Fibroblast of lung (primary cell): ENCODE results near the gene TTC24.

Experiments used
- CTCF ChIP-seq, 2 donors: IDR thresholded peaks in 1 of 2; conservative IDR thresholded peaks in 1 of 2; 1 replicate in 1 of 2; 2 replicates in 1 of 2; pipeline ENCODE4 v1.5.1; 2011 to 2012; ENCODE audit warnings: low read length in 2 of 2, control low read depth in 1 of 2, inconsistent platforms in 1 of 2, low read depth in 1 of 2, mild to moderate bottlenecking in 1 of 2
- EZH2 ChIP-seq: IDR thresholded peaks from 2 replicates; pipeline ENCODE4 v1.5.1; 2012; ENCODE audit warnings: low read length, control low read depth, mild to moderate bottlenecking; ENCODE audit errors: missing control alignments

DNA sequence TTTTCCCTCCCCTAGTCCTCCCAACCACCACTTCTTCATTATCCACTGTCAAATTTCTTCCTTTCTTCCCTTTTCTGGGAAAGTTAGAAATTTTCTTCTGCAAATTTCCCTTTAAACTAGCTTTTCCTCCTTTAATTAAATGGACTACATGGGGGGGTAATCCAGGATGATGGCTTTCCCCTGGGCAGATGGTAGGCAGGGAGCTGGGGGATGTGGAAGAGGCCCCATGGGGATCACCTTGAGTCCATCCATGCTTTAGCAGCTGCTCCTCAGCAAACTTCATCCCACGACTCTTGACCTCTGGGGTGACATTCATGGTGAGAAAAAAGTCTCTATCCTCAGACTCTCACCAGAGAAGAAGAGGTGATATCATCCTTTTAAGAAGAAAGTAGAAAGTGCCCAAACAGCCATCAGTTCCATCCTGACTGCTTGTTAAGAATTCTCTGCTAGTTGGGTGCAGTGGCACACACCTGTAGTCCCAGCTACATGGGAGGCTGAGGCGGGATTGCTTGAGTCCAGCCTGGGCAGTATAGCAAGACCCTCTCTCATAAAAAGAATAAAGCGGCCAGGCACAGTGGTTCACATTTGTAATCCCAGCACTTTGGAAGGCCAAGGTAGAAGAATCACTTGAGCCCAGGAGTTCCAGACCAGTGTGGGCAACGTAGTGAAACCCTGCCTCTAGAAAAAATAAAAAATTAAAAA, 19.4 kb downstream of the TTC24 start:
- no peak for TF ChIP-seq CTCF (conservative IDR thresholded peaks at IDR 0.05 in 1 of 2, IDR thresholded peaks at IDR 0.05 in 1 of 2; ENCODE audit: low read depth in 1 of 2, low read length in 2 of 2)
- no peak for TF ChIP-seq EZH2
